RWPE2 (cell line): ENCODE measurements around the gene MAP2K3.
"Not testable (repeated sequence)": the region's sequence is repeated elsewhere in the genome, so short reads cannot be mapped to it uniquely, and the experiment has no call there.

Experiments
- ATAC-seq: fragments of 200-7000 bp; cut with Tn5 transposase; 3 replicates; pipeline ENCODE4 v1.9.1; 2021; ENCODE audit warnings: low read depth
- DNase-seq: peaks from one replicate; pipeline ENCODE4 v3.0.0-alpha.2; 2020; ENCODE audit warnings: low spot score
- H3K27ac ChIP-seq: fragments of 450-650 bp; 2 replicates; pipeline ENCODE4 v1.5.1; 2017; ENCODE audit warnings: mild to moderate bottlenecking; ENCODE audit not compliant: poor library complexity, severe bottlenecking
- H3K27me3 ChIP-seq: fragments of 250-450 bp; sonication (Bioruptor Pico); 2 replicates; pipeline ENCODE4 v1.5.1; 2021; ENCODE audit warnings: mild to moderate bottlenecking, moderate library complexity; ENCODE audit not compliant: insufficient read depth, poor library complexity, severe bottlenecking
- H3K36me3 ChIP-seq: fragments of 250-450 bp; sonication (Bioruptor Pico); 2 replicates; pipeline ENCODE4 v1.5.1; 2020; ENCODE audit warnings: low read depth, mild to moderate bottlenecking, moderate library complexity
- H3K4me1 ChIP-seq: fragments of 250-450 bp; sonication (Bioruptor Pico); 2 replicates; pipeline ENCODE4 v1.5.1; 2021; ENCODE audit warnings: mild to moderate bottlenecking, moderate library complexity; ENCODE audit not compliant: insufficient read depth, poor library complexity, severe bottlenecking
- H3K4me3 ChIP-seq: fragments of 250-450 bp; sonication (Bioruptor Pico); 2 replicates; pipeline ENCODE4 v1.5.1; 2021; ENCODE audit warnings: mild to moderate bottlenecking, moderate library complexity; ENCODE audit not compliant: severe bottlenecking
- H3K9me3 ChIP-seq: fragments of 250-450 bp; sonication (Bioruptor Pico); 2 replicates; pipeline ENCODE4 v1.5.1; 2021; ENCODE audit warnings: mild to moderate bottlenecking, moderate library complexity; ENCODE audit not compliant: severe bottlenecking
- TF ChIP-seq, protein P1 (sequence below): fragments of 450-650 bp; IDR thresholded peaks from one replicate; pipeline ENCODE4 v1.5.1; 2017; ENCODE audit warnings: mild to moderate bottlenecking, moderate library complexity; ENCODE audit not compliant: poor library complexity, severe bottlenecking

Gene MAP2K3

DNA sequence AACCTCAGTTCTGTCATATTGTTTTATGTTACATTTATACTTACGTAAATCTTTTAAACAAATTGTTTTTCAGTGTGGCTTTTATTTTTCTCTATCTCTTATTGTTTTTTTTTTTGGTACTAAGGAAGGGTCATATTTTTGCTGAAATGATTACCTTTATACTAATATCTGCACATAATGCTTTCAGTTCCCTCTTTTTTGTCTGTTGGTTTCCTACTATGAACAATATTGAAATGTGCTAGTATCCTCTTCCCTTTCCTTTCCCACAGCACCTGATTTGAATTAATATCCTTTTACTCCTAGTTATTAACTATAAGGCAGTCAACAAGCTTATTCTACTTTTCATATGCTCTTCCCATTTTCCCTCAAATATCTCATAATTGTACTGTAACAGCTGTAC is 43.4 kb downstream of the MAP2K3 start:
- not testable (repeated sequence) for H3K4me1 ChIP-seq, DNase-seq, H3K36me3 ChIP-seq, H3K27ac ChIP-seq, H3K9me3 ChIP-seq, ATAC-seq, H3K4me3 ChIP-seq, H3K27me3 ChIP-seq

DNA sequence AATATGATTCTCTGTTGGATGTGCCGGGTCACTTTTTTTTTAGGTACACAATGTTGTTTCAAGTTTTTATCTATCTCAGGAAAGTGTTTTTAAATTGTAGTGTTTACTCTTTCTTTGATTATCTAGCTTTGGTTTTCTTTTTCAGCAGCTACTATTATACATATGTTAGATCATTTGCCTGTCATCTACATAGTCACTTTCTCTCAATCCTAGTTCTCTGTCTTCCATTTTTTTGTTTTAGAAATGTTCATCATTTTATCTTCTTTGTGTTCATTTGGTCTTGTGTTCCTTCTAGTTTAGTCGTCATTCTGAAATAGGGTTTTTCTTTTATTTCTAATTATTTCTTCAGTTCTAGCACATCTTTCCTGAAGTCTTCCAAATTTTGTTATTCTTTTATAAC is 44.3 kb downstream of the MAP2K3 start:
- not testable (repeated sequence) for H3K4me3 ChIP-seq, H3K36me3 ChIP-seq, DNase-seq, H3K27ac ChIP-seq, H3K9me3 ChIP-seq, H3K4me1 ChIP-seq, H3K27me3 ChIP-seq, ATAC-seq

DNA sequence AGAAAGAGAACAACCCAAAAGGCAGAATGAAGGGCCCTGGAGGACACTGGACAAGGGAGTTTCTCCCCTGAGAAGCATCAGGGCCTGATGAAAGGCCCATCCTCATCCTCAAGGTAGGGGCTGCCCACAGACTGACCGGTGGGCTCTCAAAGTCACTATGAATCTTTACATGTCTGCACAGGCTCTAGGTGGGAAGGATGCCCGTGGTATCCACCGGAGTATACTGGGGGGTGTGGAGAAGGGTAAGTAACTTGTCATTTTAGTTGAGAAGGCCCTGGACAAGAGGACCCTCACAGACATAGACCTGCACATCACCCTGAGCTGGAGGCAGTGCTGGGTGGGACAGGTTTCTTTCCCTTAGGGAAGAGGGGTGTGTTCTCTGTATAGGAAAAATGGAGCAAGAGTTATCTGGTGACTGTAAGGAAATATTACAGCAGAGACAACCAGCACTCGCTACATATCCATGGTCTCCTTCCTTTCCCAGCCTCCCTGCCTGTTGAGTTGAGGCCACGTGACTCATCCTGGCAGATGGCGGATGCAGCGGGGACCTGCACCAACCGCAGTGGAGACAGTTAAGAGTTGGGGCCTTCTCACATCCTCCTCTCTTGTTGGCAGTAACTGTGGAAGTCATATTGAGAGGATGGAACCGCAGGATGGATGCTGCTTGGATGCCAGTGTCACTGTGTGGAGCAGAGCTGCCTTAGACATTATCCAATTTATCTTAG is 46.1 kb downstream of the MAP2K3 start:
- no peaks in the 10 kb centered on the region for H3K4me1 ChIP-seq
- H3K27me3 ChIP-seq, result no peaks in the 10 kb centered on the region
- TF ChIP-seq, protein P1, sequence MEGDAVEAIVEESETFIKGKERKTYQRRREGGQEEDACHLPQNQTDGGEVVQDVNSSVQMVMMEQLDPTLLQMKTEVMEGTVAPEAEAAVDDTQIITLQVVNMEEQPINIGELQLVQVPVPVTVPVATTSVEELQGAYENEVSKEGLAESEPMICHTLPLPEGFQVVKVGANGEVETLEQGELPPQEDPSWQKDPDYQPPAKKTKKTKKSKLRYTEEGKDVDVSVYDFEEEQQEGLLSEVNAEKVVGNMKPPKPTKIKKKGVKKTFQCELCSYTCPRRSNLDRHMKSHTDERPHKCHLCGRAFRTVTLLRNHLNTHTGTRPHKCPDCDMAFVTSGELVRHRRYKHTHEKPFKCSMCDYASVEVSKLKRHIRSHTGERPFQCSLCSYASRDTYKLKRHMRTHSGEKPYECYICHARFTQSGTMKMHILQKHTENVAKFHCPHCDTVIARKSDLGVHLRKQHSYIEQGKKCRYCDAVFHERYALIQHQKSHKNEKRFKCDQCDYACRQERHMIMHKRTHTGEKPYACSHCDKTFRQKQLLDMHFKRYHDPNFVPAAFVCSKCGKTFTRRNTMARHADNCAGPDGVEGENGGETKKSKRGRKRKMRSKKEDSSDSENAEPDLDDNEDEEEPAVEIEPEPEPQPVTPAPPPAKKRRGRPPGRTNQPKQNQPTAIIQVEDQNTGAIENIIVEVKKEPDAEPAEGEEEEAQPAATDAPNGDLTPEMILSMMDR, result no peak

DNA sequence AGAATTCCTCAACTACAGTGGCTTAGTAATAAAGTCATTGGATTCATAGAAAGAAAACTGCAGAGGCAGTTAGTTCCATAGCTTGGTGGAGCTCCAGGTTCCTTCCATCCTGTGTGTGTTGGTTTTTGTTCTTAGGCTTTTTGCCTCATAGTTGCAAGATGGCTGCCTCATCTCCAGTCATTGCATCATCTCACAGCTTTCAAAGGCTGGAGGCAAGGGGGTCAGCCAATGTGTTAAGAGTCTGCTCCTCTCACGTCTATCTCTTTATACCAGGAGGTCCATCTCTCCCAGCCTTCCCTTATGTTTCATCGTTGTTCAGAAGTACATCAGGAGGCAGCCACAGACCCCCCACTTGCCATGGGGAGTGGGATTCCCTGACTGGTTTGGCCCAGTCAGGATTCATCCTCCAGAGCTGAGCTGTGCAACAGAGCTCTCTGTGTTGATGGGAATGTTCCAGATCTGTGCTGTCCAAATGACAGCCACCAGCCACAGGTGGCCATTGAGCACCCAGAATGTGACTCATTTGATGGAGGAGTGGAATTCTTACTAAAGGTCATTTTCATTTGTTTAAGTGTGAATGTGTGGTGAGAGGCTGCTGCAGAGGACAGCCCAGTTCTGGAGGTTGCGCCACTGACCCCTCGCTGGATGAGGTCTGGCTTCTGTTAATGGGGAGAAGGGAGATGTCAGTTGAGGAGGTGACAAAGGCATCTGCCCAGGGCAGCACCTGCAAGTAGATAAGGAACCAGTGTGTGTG is 52.2 kb downstream of the MAP2K3 start:
- not testable (repeated sequence) for H3K27ac ChIP-seq, H3K9me3 ChIP-seq, DNase-seq, H3K36me3 ChIP-seq, ATAC-seq, H3K27me3 ChIP-seq, H3K4me1 ChIP-seq, H3K4me3 ChIP-seq

More for the DNA sequence above, 46.1 kb downstream of the MAP2K3 start:
- H3K27ac ChIP-seq, result no peak overlapping the region
- H3K4me3 ChIP-seq, result no peak overlapping the region
- DNase-seq (no peak), ATAC-seq (no peak)
- no peaks in the 10 kb centered on the region for H3K9me3 ChIP-seq
- no peaks in the 10 kb centered on the region for H3K36me3 ChIP-seq

DNA sequence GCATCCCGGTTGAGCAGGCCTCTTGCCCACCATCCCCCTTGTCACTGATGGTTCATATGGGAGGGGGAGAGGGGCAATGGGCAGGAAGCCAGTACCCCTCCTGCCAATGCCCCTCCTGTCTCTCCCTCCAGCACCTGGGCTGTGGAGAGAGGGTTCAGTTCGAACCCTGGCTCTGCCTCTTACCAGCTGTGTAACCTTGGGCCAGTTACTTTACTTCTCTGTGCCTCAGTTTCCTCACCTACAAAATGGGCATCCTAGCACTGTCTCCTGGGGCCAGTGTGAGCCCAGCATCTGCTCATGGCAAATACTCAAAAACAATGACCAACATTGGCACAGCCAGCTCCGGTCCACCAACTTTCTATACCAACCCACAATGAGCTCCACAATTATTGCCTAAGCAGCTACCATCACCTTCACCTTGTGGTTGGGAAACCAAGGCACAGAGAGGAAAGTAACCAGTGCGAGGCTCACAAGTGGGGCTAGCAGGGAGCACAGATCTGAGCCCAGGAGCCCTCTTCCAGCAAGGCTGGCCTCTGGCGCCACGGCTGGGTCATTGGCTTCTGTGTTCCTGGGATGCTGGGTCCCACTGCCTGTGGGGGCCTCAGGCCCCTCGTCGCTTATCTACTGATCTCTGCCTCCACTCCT is 53.6 kb downstream of the MAP2K3 start:
- not testable (repeated sequence) for H3K36me3 ChIP-seq, H3K27me3 ChIP-seq, H3K9me3 ChIP-seq, H3K4me1 ChIP-seq, ATAC-seq, H3K27ac ChIP-seq, DNase-seq, H3K4me3 ChIP-seq

DNA sequence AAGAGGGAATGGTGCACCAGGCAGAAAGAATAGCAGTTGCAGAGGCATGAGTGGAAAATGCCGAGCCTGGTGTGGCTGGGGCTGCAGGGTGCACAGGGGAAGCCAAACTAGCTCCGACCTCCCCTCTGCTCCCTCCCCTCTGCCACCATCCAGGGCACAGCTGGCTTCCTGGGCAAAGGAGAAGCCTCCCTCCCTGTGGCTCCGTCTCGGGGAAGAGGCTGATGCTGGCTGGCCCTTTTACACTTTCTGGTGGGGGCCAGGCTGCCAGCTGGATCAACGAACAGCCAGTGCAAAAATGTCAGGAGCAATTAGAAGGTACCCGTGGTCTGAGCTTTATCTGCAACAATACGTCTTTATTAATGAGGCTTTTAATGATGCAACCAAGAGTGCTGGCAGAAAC is 54.5 kb downstream of the MAP2K3 start:
- Histone ChIP-seq H3K27me3 (no peaks in the 10 kb centered on the region), H3K27ac (no peak overlapping the region), H3K36me3 (no peaks in the 10 kb centered on the region), H3K4me1 (no peaks in the 10 kb centered on the region), H3K9me3 (no peaks in the 10 kb centered on the region), H3K4me3 (no peak overlapping the region)
- no peak for ATAC-seq
- no peak for DNase-seq
- TF ChIP-seq, protein P1, result no peak

DNA sequence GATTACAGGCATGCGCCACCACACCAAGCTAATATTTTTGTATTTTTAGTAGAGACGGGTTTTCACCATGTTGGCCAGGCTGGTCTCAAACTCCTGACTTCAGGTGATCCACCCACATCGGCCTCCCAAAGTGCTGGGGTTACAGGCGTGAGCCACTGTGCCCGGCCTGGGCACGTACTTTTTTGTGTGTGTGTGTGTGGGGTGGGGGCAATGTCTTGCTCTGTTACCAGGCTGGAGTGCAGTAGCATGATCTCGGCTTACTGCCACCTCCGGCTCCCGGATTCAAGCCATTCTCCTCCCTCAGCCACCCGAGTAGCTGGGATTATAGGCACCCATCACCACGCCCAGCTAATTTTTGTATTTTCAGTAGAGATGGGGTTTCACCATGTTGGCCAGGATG is 55.1 kb downstream of the MAP2K3 start:
- ATAC-seq, DNase-seq: not testable (repeated sequence)

DNA sequence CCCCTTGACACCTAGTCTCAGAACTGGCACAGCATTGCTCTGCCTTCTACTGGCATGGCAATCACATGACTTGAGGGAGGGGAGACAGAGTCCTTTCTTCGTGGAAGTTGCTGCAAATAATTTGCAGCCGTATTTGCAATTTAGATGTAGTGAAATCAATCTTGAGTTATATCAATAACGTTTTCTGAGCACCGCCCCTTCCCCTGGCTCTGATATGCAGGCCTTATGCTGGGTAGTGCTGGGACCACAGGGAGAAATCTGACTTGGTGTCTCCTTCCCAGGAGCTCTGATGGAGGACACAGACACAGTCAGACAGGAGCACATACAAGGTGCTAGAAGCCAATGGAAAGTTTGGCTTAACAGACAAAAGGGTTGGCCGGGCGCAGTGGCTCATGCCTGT is 55.9 kb downstream of the MAP2K3 start:
- H3K9me3 ChIP-seq, H3K27me3 ChIP-seq, H3K36me3 ChIP-seq, DNase-seq, ATAC-seq, H3K4me1 ChIP-seq, H3K27ac ChIP-seq, H3K4me3 ChIP-seq: not testable (repeated sequence)

More for the DNA sequence above, 55.1 kb downstream of the MAP2K3 start:
- H3K4me1 ChIP-seq, H3K9me3 ChIP-seq, H3K27me3 ChIP-seq, H3K27ac ChIP-seq, H3K4me3 ChIP-seq, H3K36me3 ChIP-seq: not testable (repeated sequence)

DNA sequence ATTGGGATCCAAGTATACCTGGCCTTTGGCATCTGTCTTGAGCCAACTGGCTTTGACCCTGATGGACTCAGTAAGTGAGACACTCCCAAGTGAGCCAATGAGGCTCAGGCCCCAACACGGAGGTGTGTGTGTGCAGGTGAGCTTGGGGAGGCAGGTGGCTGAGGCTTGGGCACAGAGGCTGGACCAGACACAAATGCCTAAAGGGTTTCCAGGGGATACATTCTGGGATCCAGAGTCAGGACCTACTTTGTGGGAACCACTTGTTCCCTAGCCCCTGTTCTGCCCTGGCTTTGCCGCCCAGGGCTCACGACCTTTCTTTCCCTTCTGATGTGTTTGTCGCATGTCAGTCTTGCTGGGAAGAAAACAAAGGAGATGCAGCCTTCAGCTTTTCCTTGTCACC is 56.8 kb downstream of the MAP2K3 start:
- H3K27ac ChIP-seq, ATAC-seq, H3K27me3 ChIP-seq, H3K36me3 ChIP-seq, H3K9me3 ChIP-seq, H3K4me1 ChIP-seq, DNase-seq, H3K4me3 ChIP-seq: not testable (repeated sequence)
